ENCODE results near the gene GNAI2. TPM values are rescaled to one million over a fixed set of nuclear protein-coding genes. Genes with fewer than 3 reads are reported as not detected.
A peak's percentile ranks its signal among the peaks of the same experiment; 100 is the strongest.

GNAI2 gene
- polyA plus RNA-seq, 1 donor = 118 TPM

GRCh38 chr3:50236484-50237132 lies 604 bp downstream of the GNAI2 start:
- DNase-seq = no peak
- Histone ChIP-seq H3K4me1 (ENCODE audit: control insufficient read depth, insufficient read depth, low read length) (peaks cover 22% of the 10 kb centered on the region), H3K27ac (ENCODE audit: low read length) (peak overlapping the region; percentile 59)

DNA sequence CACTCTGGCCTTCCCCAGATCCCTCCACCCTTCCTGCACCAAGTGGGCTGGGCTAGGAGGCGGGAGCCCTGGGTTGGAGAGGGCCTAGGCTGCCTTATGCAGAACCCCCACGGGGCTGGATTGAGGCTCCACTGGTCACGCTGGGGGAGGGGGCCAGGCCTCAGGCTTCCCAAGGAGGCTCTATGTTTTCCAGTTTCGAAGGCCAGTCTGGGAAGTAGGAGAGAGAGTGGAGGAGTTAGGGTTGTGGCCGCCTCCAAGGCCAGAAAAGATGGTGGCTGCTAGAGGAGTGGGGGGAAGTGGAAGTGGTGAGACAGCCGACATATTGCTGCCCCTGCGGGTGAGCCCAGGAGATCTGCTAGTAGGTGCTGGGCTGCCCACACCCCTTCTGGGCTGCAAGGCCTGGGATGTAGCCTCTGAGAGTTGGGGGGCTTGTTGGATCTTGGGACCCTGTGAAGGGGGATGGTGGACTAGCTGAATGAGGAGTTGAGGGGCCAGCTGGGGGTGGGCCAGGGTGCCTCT lies 1.2 kb downstream of the GNAI2 start:
- H3K4me1 ChIP-seq (ENCODE audit: control insufficient read depth, insufficient read depth, low read length) = peaks cover 24% of the 10 kb centered on the region
- peak overlapping the region; percentile 59 for H3K27ac ChIP-seq (ENCODE audit: low read length)
- DNase-seq = peak in 1 of 2 donors; percentile 49
- H3K27me3 ChIP-seq (ENCODE audit: control insufficient read depth, insufficient read depth, low read length) = no peaks in the 10 kb centered on the region
- H3K36me3 ChIP-seq (ENCODE audit: control insufficient read depth, insufficient read depth, low read length) = peaks cover 11% of the 10 kb centered on the region
- WGBS (ENCODE audit: insufficient coverage, low lambda C conversion rate) = no CpG with 5 or more reads among the region's 7 CpGs
- H3K9me3 ChIP-seq (ENCODE audit: control insufficient read depth, low read depth, low read length) = no peaks in the 10 kb centered on the region
- peak overlapping the region; percentile 86 for H3K4me3 ChIP-seq (ENCODE audit: low read length)

More at GRCh38 chr3:50236484-50237132, 604 bp downstream of the GNAI2 start:
- no peaks in the 10 kb centered on the region for H3K27me3 ChIP-seq (ENCODE audit: control insufficient read depth, insufficient read depth, low read length)
- peaks cover 11% of the 10 kb centered on the region for H3K36me3 ChIP-seq (ENCODE audit: control insufficient read depth, insufficient read depth, low read length)
- WGBS (ENCODE audit: insufficient coverage, low lambda C conversion rate) = 0% methylated on average over 4 of the region's 13 CpGs
- H3K9me3 ChIP-seq (ENCODE audit: control insufficient read depth, low read depth, low read length) = no peaks in the 10 kb centered on the region
- peak overlapping the region; percentile 86 for H3K4me3 ChIP-seq (ENCODE audit: low read length)

GRCh38 chr3:50237754-50238548 lies 1.9 kb downstream of the GNAI2 start:
- peak; percentile 70 to 78 for DNase-seq
- H3K36me3 ChIP-seq (ENCODE audit: control insufficient read depth, insufficient read depth, low read length) = peaks cover 15% of the 10 kb centered on the region
- H3K4me1 ChIP-seq (ENCODE audit: control insufficient read depth, insufficient read depth, low read length) = peaks cover 24% of the 10 kb centered on the region
- H3K9me3 ChIP-seq (ENCODE audit: control insufficient read depth, low read depth, low read length) = no peaks in the 10 kb centered on the region
- H3K27ac ChIP-seq (ENCODE audit: low read length) = peak overlapping the region; percentile 59
- peak overlapping the region; percentile 86 for H3K4me3 ChIP-seq (ENCODE audit: low read length)
- WGBS (ENCODE audit: insufficient coverage, low lambda C conversion rate) = no CpG with 5 or more reads among the region's 31 CpGs
- no peaks in the 10 kb centered on the region for H3K27me3 ChIP-seq (ENCODE audit: control insufficient read depth, insufficient read depth, low read length)

DNA sequence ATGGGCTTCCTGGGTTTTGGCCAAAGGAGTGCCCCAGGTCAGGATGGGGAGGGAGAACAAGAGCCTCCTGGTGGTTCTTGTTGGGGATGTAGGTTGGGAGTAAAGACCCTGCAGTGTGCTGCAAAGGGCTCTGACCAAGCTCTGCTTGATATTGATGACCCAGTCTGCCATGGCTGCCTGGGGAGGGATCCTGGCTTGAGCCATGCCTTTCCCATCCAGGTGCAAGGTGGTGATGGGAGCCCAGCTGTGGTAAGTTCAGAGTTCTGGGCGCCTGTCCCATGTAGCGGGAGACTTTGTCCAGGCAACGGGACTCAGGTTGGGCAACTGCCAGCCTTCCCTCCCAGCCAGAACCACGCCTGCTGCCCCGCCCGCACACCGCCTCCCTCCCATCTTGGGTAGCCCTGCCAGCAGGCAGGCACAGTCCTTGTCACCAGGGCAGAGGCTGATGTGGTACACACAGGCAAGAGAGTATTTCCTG lies 2.6 kb downstream of the GNAI2 start:
- no peaks in the 10 kb centered on the region for H3K27me3 ChIP-seq (ENCODE audit: control insufficient read depth, insufficient read depth, low read length)
- H3K4me1 ChIP-seq (ENCODE audit: control insufficient read depth, insufficient read depth, low read length) = peaks cover 24% of the 10 kb centered on the region
- DNase-seq = peak; percentile 67 to 68
- H3K9me3 ChIP-seq (ENCODE audit: control insufficient read depth, low read depth, low read length) = no peaks in the 10 kb centered on the region
- H3K27ac ChIP-seq (ENCODE audit: low read length) = peak overlapping the region; percentile 59
- H3K36me3 ChIP-seq (ENCODE audit: control insufficient read depth, insufficient read depth, low read length) = peaks cover 21% of the 10 kb centered on the region
- H3K4me3 ChIP-seq (ENCODE audit: low read length) = peak overlapping the region; percentile 86
- WGBS (ENCODE audit: insufficient coverage, low lambda C conversion rate) = no CpG with 5 or more reads among the region's 7 CpGs

GRCh38 chr3:50239649-50240048 lies 3.6 kb downstream of the GNAI2 start:
- Histone ChIP-seq H3K27me3 (ENCODE audit: control insufficient read depth, insufficient read depth, low read length) (no peaks in the 10 kb centered on the region), H3K4me1 (ENCODE audit: control insufficient read depth, insufficient read depth, low read length) (peaks cover 24% of the 10 kb centered on the region), H3K27ac (ENCODE audit: low read length) (no peak overlapping the region), H3K36me3 (ENCODE audit: control insufficient read depth, insufficient read depth, low read length) (peaks cover 27% of the 10 kb centered on the region), H3K4me3 (ENCODE audit: low read length) (no peak overlapping the region), H3K9me3 (ENCODE audit: control insufficient read depth, low read depth, low read length) (no peaks in the 10 kb centered on the region)
- WGBS (ENCODE audit: insufficient coverage, low lambda C conversion rate) = no CpG with 5 or more reads among the region's 4 CpGs
- no peak for DNase-seq

DNA sequence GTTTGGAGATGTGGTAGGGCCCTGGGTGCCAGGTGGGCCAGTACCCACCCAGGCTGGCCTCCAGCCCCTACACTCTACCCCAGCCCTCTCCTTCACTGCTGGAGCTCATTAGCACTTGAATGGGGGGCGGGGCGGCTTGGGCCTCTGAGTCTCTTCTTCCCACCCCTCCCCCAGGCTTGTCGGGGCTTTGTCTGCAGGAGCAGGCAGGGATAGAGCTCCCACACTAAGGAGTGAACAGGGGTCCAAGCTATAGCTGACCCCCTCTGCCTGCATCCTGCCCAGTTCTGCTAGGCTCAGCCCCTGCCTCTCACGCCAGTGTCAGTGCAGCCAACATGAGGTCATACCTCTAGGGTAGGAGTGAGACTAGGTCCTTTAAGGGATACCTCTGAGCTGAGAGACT lies 5.2 kb downstream of the GNAI2 start:
- no peak for DNase-seq
- Histone ChIP-seq H3K4me1 (ENCODE audit: control insufficient read depth, insufficient read depth, low read length) (peaks cover 28% of the 10 kb centered on the region), H3K27ac (ENCODE audit: low read length) (no peak overlapping the region), H3K4me3 (ENCODE audit: low read length) (no peak overlapping the region), H3K36me3 (ENCODE audit: control insufficient read depth, insufficient read depth, low read length) (peaks cover 29% of the 10 kb centered on the region), H3K27me3 (ENCODE audit: control insufficient read depth, insufficient read depth, low read length) (no peaks in the 10 kb centered on the region), H3K9me3 (ENCODE audit: control insufficient read depth, low read depth, low read length) (no peaks in the 10 kb centered on the region)
- WGBS (ENCODE audit: insufficient coverage, low lambda C conversion rate) = no CpG with 5 or more reads among the region's 4 CpGs

GRCh38 chr3:50241713-50242380 lies 5.8 kb downstream of the GNAI2 start:
- Histone ChIP-seq H3K4me1 (ENCODE audit: control insufficient read depth, insufficient read depth, low read length) (peaks cover 35% of the 10 kb centered on the region), H3K27ac (ENCODE audit: low read length) (peak overlapping the region; percentile 17), H3K36me3 (ENCODE audit: control insufficient read depth, insufficient read depth, low read length) (peaks cover 29% of the 10 kb centered on the region), H3K4me3 (ENCODE audit: low read length) (no peak overlapping the region), H3K27me3 (ENCODE audit: control insufficient read depth, insufficient read depth, low read length) (no peaks in the 10 kb centered on the region), H3K9me3 (ENCODE audit: control insufficient read depth, low read depth, low read length) (no peaks in the 10 kb centered on the region)
- no CpG with 5 or more reads among the region's 7 CpGs for WGBS (ENCODE audit: insufficient coverage, low lambda C conversion rate)
- no peak for DNase-seq

DNA sequence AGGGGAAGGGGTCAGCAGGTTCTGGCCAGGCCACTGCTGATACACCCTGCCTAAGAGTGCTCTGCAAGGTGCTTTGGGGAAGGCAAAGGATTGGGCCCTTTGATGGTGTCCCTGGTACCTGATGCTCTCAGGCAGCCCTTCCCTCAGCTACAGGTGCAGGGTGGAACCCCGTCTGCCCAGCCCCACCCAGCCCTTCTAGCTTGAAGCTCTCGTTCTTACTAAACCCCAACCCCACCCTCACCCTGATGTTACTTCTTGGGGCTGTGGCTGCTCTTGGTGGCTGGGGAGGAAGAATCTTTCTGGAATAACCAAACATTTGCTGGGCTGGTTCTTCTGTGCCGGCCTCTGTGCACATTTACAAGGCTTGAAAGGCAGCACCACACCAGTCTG lies 6.4 kb downstream of the GNAI2 start:
- Histone ChIP-seq H3K27me3 (ENCODE audit: control insufficient read depth, insufficient read depth, low read length) (no peaks in the 10 kb centered on the region), H3K9me3 (ENCODE audit: control insufficient read depth, low read depth, low read length) (no peaks in the 10 kb centered on the region), H3K27ac (ENCODE audit: low read length) (peak overlapping the region; percentile 41), H3K4me3 (ENCODE audit: low read length) (no peak overlapping the region), H3K4me1 (ENCODE audit: control insufficient read depth, insufficient read depth, low read length) (peaks cover 38% of the 10 kb centered on the region), H3K36me3 (ENCODE audit: control insufficient read depth, insufficient read depth, low read length) (peaks cover 34% of the 10 kb centered on the region)
- no CpG with 5 or more reads among the region's 3 CpGs for WGBS (ENCODE audit: insufficient coverage, low lambda C conversion rate)
- DNase-seq = no peak

DNA sequence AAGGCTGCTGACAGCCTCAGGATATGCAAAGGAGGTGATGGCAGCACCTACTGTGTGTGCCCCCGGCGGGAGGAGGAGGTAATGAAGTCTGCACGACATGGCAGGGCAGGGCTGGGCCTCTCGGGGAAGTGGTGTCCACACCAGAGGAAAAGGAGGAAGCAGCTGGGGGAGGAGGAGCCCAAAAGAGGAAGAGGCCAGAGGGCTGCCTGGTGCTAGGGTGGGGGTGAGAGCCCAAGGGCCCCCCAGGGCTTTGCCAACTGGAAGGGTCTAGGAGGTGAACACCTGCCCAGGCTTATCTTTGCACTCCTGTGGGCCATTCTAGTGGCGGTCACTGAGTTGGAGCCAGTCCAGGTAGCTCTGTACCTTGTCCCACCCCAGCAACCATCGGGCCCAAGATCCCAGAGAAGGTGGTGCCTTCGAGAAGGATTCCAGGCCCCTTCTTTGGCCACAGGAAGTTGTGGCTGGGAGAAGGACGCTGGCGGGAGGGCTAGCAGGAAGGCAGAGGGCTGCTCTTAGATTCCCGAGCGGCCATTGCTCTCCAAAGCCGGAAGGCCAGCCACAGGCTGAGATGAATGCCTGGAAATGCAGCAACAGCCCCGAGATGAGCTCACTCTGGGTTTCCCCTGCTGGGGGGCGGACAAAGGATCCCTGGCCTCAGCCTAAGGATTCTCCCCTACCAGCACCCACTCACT lies 7.0 kb downstream of the GNAI2 start:
- Histone ChIP-seq H3K4me1 (ENCODE audit: control insufficient read depth, insufficient read depth, low read length) (peaks cover 40% of the 10 kb centered on the region), H3K9me3 (ENCODE audit: control insufficient read depth, low read depth, low read length) (no peaks in the 10 kb centered on the region), H3K36me3 (ENCODE audit: control insufficient read depth, insufficient read depth, low read length) (peaks cover 38% of the 10 kb centered on the region), H3K27ac (ENCODE audit: low read length) (peak overlapping the region; percentile 41), H3K27me3 (ENCODE audit: control insufficient read depth, insufficient read depth, low read length) (no peaks in the 10 kb centered on the region), H3K4me3 (ENCODE audit: low read length) (no peak overlapping the region)
- no CpG with 5 or more reads among the region's 14 CpGs for WGBS (ENCODE audit: insufficient coverage, low lambda C conversion rate)
- DNase-seq = no peak

DNA sequence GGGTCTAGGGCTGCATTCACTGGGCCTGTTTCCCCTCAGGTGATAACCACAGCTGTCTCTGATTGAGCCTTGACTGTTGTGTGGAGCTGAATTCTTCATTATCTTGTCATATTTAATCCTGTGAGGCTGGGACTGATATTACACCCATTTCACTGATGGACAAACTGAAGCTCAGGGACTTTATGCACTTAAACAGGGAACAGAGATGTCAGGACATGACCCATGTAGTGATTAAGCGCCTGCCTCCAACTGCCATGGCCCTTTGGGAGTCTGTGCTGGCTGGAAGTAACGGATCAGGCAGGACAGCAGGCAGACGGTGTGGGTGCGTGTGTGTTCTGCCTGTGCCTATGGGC lies 7.5 kb downstream of the GNAI2 start:
- Histone ChIP-seq H3K27me3 (ENCODE audit: control insufficient read depth, insufficient read depth, low read length) (no peaks in the 10 kb centered on the region), H3K36me3 (ENCODE audit: control insufficient read depth, insufficient read depth, low read length) (peaks cover 42% of the 10 kb centered on the region), H3K4me3 (ENCODE audit: low read length) (no peak overlapping the region), H3K4me1 (ENCODE audit: control insufficient read depth, insufficient read depth, low read length) (peaks cover 40% of the 10 kb centered on the region), H3K9me3 (ENCODE audit: control insufficient read depth, low read depth, low read length) (no peaks in the 10 kb centered on the region), H3K27ac (ENCODE audit: low read length) (peak overlapping the region; percentile 41)
- WGBS (ENCODE audit: insufficient coverage, low lambda C conversion rate) = no CpG with 5 or more reads among the region's 4 CpGs
- DNase-seq = no peak

Measured in large intestine (tissue), 3 donors.